Measurements from ENCODE around the gene SNTG2.

DNA sequence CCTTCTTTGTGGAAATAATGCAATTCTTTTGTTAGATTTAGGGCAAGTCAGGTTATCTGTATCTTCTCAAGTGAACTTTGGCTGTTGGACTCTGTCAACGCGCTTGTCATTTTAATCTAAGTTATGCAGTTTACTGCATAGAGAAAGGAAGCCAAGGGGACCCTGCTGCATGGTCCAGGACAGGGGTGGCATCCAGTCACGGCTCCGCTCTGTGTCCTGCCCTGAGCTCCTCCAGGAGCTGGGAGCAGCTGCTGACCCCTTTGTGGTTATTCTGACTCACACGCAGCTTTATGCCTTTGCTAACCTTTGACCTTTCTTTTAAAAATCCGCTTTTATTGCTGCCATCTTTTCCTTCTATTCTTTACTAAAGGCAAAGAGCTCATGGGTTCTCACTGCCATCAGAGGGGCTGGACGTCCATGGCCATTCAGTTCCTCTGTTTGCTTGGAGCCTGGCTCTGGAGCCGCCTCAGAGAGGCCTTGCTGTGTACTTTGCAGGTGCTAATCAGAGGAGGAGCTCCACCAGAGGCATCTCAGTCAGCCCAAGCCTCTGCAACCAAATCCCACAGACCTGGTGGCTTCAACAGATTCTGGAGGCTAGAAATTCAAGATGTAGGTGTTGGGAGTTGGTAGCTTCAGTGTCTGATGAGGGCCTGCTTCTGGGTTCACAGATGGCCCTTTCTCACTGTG, 39.3 kb downstream of the SNTG2 start:
- TF ChIP-seq, protein P1, sequence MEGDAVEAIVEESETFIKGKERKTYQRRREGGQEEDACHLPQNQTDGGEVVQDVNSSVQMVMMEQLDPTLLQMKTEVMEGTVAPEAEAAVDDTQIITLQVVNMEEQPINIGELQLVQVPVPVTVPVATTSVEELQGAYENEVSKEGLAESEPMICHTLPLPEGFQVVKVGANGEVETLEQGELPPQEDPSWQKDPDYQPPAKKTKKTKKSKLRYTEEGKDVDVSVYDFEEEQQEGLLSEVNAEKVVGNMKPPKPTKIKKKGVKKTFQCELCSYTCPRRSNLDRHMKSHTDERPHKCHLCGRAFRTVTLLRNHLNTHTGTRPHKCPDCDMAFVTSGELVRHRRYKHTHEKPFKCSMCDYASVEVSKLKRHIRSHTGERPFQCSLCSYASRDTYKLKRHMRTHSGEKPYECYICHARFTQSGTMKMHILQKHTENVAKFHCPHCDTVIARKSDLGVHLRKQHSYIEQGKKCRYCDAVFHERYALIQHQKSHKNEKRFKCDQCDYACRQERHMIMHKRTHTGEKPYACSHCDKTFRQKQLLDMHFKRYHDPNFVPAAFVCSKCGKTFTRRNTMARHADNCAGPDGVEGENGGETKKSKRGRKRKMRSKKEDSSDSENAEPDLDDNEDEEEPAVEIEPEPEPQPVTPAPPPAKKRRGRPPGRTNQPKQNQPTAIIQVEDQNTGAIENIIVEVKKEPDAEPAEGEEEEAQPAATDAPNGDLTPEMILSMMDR (IDR thresholded peaks at IDR 0.05): no peak
- TF ChIP-seq POLR2A (IDR thresholded peaks at IDR 0.05): no peak
